Kidney epithelial cell (primary cell): ENCODE measurements around the gene ISM1. TPM values are rescaled to one million over a fixed set of nuclear protein-coding genes. Genes with fewer than 3 reads are reported as not detected.

Experiments
- DNase-seq: peaks from one replicate; pipeline ENCODE4 v3.0.0-alpha.2; 2010; ENCODE audit warnings: low read depth
- H3K27me3 ChIP-seq: 2 replicates; pipeline ENCODE4 v1.6.0; 2011; ENCODE audit warnings: low read length; ENCODE audit not compliant: control insufficient read depth, insufficient read depth
- H3K36me3 ChIP-seq: 2 replicates; pipeline ENCODE4 v1.5.1; 2011; ENCODE audit warnings: low read length; ENCODE audit not compliant: control insufficient read depth, insufficient read depth
- H3K4me3 ChIP-seq: 2 replicates; pipeline ENCODE4 v1.5.1; 2011; ENCODE audit warnings: low read depth, mild to moderate bottlenecking, control low read depth, low read length
- CTCF ChIP-seq: IDR thresholded peaks from 2 replicates; pipeline ENCODE4 v1.5.1; 2011; ENCODE audit warnings: mild to moderate bottlenecking, moderate library complexity, low read length, control low read depth, inconsistent platforms; ENCODE audit not compliant: insufficient read depth, poor library complexity, severe bottlenecking
- total RNA-seq: library from RNA; depleted of rRNA; stranded (reverse); fragments of >200 nt; gene quantifications from 2 replicates; pipeline ENCODE4 v1.2.3, GENCODE V29; 2015

ISM1 gene
- total RNA-seq, 1 donor from 2014 or later: not detected

GRCh38 chr20:13205425-13205824 is 15.6 kb upstream of the ISM1 start:
- no peaks in the 10 kb centered on the region for H3K27me3 ChIP-seq
- H3K4me3 ChIP-seq: no peak overlapping the region
- H3K36me3 ChIP-seq: no peaks in the 10 kb centered on the region
- no peak for TF ChIP-seq CTCF
- no peak for DNase-seq

- Histone ChIP-seq H3K27me3 (no peaks in the 10 kb centered on the region), H3K36me3 (no peaks in the 10 kb centered on the region), H3K4me3 (no peak overlapping the region)
- no peak for DNase-seq
- no peak for TF ChIP-seq CTCF
Observed at GRCh38 chr20:13205848-13206434, 15.1 kb upstream of the ISM1 start.

- Histone ChIP-seq H3K36me3 (no peaks in the 10 kb centered on the region), H3K27me3 (no peaks in the 10 kb centered on the region), H3K4me3 (no peak overlapping the region)
- TF ChIP-seq CTCF: no peak
- DNase-seq: no peak
Observed at GRCh38 chr20:13207016-13207415, 14.1 kb upstream of the ISM1 start.

- no peaks in the 10 kb centered on the region for H3K27me3 ChIP-seq
- H3K4me3 ChIP-seq: no peak overlapping the region
- no peak for TF ChIP-seq CTCF
- no peaks in the 10 kb centered on the region for H3K36me3 ChIP-seq
- no peak for DNase-seq
Observed at GRCh38 chr20:13211956-13212618, 9.0 kb upstream of the ISM1 start.

GRCh38 chr20:13212750-13213149 is 8.3 kb upstream of the ISM1 start:
- Histone ChIP-seq H3K36me3 (no peaks in the 10 kb centered on the region), H3K27me3 (no peaks in the 10 kb centered on the region), H3K4me3 (no peak overlapping the region)
- TF ChIP-seq CTCF: no peak
- no peak for DNase-seq

- no peak for DNase-seq
- no peaks in the 10 kb centered on the region for H3K27me3 ChIP-seq
- H3K36me3 ChIP-seq: no peaks in the 10 kb centered on the region
- TF ChIP-seq CTCF: no peak
- H3K4me3 ChIP-seq: no peak overlapping the region
Observed at GRCh38 chr20:13213335-13213734, 7.7 kb upstream of the ISM1 start.
